Mucosa of descending colon (tissue), 3 donors: ENCODE measurements around the gene SIAH1. TPM values are rescaled to one million over a fixed set of nuclear protein-coding genes. Genes with fewer than 3 reads are reported as not detected.
"Not testable (repeated sequence)": the region's sequence is repeated elsewhere in the genome, so short reads cannot be mapped to it uniquely, and the experiment has no call there.

ENCODE experiments used
- ATAC-seq: fragments of 200-7000 bp; cut with Tn5 transposase; one replicate; pipeline ENCODE4 v1.9.1; 2020; ENCODE audit warnings: mild to moderate bottlenecking, moderate library complexity
- DNase-seq, 3 donors: peaks; one replicate each; pipeline ENCODE4 v3.0.0-alpha.2; 2020
- H3K36me3 ChIP-seq: fragments of 200-600 bp; one replicate; pipeline ENCODE4 v1.8.0; 2021; ENCODE audit warnings: low read depth, mild to moderate bottlenecking
- H3K4me1 ChIP-seq: fragments of 200-600 bp; one replicate; pipeline ENCODE4 v1.8.0; 2021; ENCODE audit warnings: low read depth, mild to moderate bottlenecking
- H3K4me3 ChIP-seq: fragments of 200-600 bp; one replicate; pipeline ENCODE4 v1.8.0; 2021; ENCODE audit warnings: mild to moderate bottlenecking
- H3K9me3 ChIP-seq: fragments of 200-600 bp; one replicate; pipeline ENCODE4 v1.8.0; 2021; ENCODE audit warnings: mild to moderate bottlenecking
- CTCF ChIP-seq: fragments of 200-600 bp; IDR thresholded peaks from one replicate; pipeline ENCODE4 v1.8.0; 2022; ENCODE audit warnings: antibody characterized with exemption, mild to moderate bottlenecking
- intact Hi-C, 2 donors: fragments of 100-400 bp; cut with DNase I in 1 of 2; cut with micrococcal nuclease in 1 of 2; formaldehyde crosslinking; loops; one replicate each; pipeline versions ENCODE4 v1.11.0 to v1.11.1; 2022; cut with DNase I, micrococcal nuclease
- total RNA-seq, 3 donors: library from RNA; stranded (reverse); fragmentation: NEBNext Ultra II Directional in 2 of 3; extraction: Animal tissue kit (Norgen Biotek cat#: 25700) in 2 of 3; gene quantifications; one replicate each; pipeline versions ENCODE4 v1.2.1 to v1.2.4, GENCODE V29; 2021 to 2023
- donor health status: DM: no; HTN: no; CAD: no; lungs with moderate emphysema.
- donor health status: DM: no; HTN: no; CAD: no.
- donor health status: DM: no; HTN: yes; CAD: no.

SIAH1 gene
- total RNA-seq, 3 donors from 2014 or later = 26.8 to 36.2 (median 27.1) TPM

GRCh38 chr16:48318630-48319029 lies 66.6 kb downstream of the SIAH1 start:
- ATAC-seq = peak; percentile 58
- no peaks in the 10 kb centered on the region for H3K36me3 ChIP-seq
- H3K9me3 ChIP-seq = no peaks in the 10 kb centered on the region
- TF ChIP-seq CTCF = no peak
- intact Hi-C loops = no loop called here
- no peaks in the 10 kb centered on the region for H3K4me1 ChIP-seq
- DNase-seq = peak in 1 of 3 donors; percentile 18
- H3K4me3 ChIP-seq = no peak overlapping the region

GRCh38 chr16:48317614-48318315 lies 67.4 kb downstream of the SIAH1 start:
- Histone ChIP-seq H3K9me3 (peaks cover 1% of the 10 kb centered on the region), H3K4me1 (no peaks in the 10 kb centered on the region), H3K36me3 (no peaks in the 10 kb centered on the region), H3K4me3 (no peak overlapping the region)
- DNase-seq (no peak), ATAC-seq (no peak)
- intact Hi-C loops = no loop called here
- TF ChIP-seq CTCF = no peak

GRCh38 chr16:48317026-48317425 lies 68.2 kb downstream of the SIAH1 start:
- H3K36me3 ChIP-seq = no peaks in the 10 kb centered on the region
- TF ChIP-seq CTCF = no peak
- intact Hi-C loops = no loop called here
- H3K9me3 ChIP-seq = peaks cover 6% of the 10 kb centered on the region
- DNase-seq (no peak), ATAC-seq (no peak)
- no peaks in the 10 kb centered on the region for H3K4me1 ChIP-seq
- no peak overlapping the region for H3K4me3 ChIP-seq

- peaks cover 29% of the 10 kb centered on the region for H3K9me3 ChIP-seq
- H3K4me1 ChIP-seq, ATAC-seq, intact Hi-C loops, H3K4me3 ChIP-seq, DNase-seq, H3K36me3 ChIP-seq: not testable (repeated sequence)
Observed at GRCh38 chr16:48313905-48314304, 71.3 kb downstream of the SIAH1 start.

- intact Hi-C loops = no loop called here
Observed at GRCh38 chr16:48310908-48311641, 74.1 kb downstream of the SIAH1 start.

More at GRCh38 chr16:48310908-48311641, 74.1 kb downstream of the SIAH1 start:
- TF ChIP-seq CTCF = no peak
- DNase-seq = no peak
- Histone ChIP-seq H3K36me3 (no peaks in the 10 kb centered on the region), H3K4me3 (no peak overlapping the region), H3K4me1 (no peaks in the 10 kb centered on the region), H3K9me3 (peaks cover 35% of the 10 kb centered on the region)
- ATAC-seq = no peak

Other genes with a start within 250 kb of the SIAH1 start
- gene ABCC12, start 229.4 kb downstream of the SIAH1 start, total RNA-seq = not detected
- gene LONP2, start 141.1 kb downstream of the SIAH1 start, total RNA-seq = 10 to 100 TPM; 55.8 to 80.4 (median 68.4) TPM
- under 1 TPM; 0.32 to 0.35 (median 0.34) TPM for gene ABCC11, start 137.9 kb downstream of the SIAH1 start, total RNA-seq
- 10 to 100 TPM; 34.6 to 38.9 (median 37.1) TPM for gene N4BP1, start 224.8 kb upstream of the SIAH1 start, total RNA-seq